Mucosa of descending colon (tissue), 3 donors: Measurements from ENCODE around the gene UIMC1. TPM values are rescaled to one million over a fixed set of nuclear protein-coding genes. Genes with fewer than 3 reads are reported as not detected.

Source experiments
- ATAC-seq: fragments of 200-7000 bp; cut with Tn5 transposase; one replicate; pipeline ENCODE4 v1.9.1; 2020; ENCODE audit warnings: mild to moderate bottlenecking, moderate library complexity
- DNase-seq, 3 donors: peaks; one replicate each; pipeline ENCODE4 v3.0.0-alpha.2; 2020
- H3K36me3 ChIP-seq: fragments of 200-600 bp; one replicate; pipeline ENCODE4 v1.8.0; 2021; ENCODE audit warnings: low read depth, mild to moderate bottlenecking
- H3K4me1 ChIP-seq: fragments of 200-600 bp; one replicate; pipeline ENCODE4 v1.8.0; 2021; ENCODE audit warnings: low read depth, mild to moderate bottlenecking
- H3K4me3 ChIP-seq: fragments of 200-600 bp; one replicate; pipeline ENCODE4 v1.8.0; 2021; ENCODE audit warnings: mild to moderate bottlenecking
- H3K9me3 ChIP-seq: fragments of 200-600 bp; one replicate; pipeline ENCODE4 v1.8.0; 2021; ENCODE audit warnings: mild to moderate bottlenecking
- CTCF ChIP-seq: fragments of 200-600 bp; IDR thresholded peaks from one replicate; pipeline ENCODE4 v1.8.0; 2022; ENCODE audit warnings: antibody characterized with exemption, mild to moderate bottlenecking
- intact Hi-C, 2 donors: fragments of 100-400 bp; cut with DNase I in 1 of 2; cut with micrococcal nuclease in 1 of 2; formaldehyde crosslinking; loops; one replicate each; pipeline versions ENCODE4 v1.11.0 to v1.11.1; 2022; cut with DNase I, micrococcal nuclease
- total RNA-seq, 3 donors: library from RNA; stranded (reverse); fragmentation: NEBNext Ultra II Directional in 2 of 3; extraction: Animal tissue kit (Norgen Biotek cat#: 25700) in 2 of 3; gene quantifications; one replicate each; pipeline versions ENCODE4 v1.2.1 to v1.2.4, GENCODE V29; 2021 to 2023
- donor health status: DM: no; HTN: no; CAD: no; lungs with moderate emphysema.
- donor health status: DM: no; HTN: no; CAD: no.
- donor health status: DM: no; HTN: yes; CAD: no.

The UIMC1 gene
- total RNA-seq, 3 donors from 2014 or later: 30.7 to 57.8 (median 33.3) TPM

GRCh38 chr5:176877793-176878331 is 128.7 kb downstream of the UIMC1 start:
- no peaks in the 10 kb centered on the region for H3K4me1 ChIP-seq
- intact Hi-C loops: no loop called here
- DNase-seq (no peak), ATAC-seq (no peak)
- no peak overlapping the region for H3K4me3 ChIP-seq
- no peaks in the 10 kb centered on the region for H3K36me3 ChIP-seq
- no peaks in the 10 kb centered on the region for H3K9me3 ChIP-seq
- TF ChIP-seq CTCF: no peak

- Histone ChIP-seq H3K4me3 (no peak overlapping the region), H3K36me3 (no peaks in the 10 kb centered on the region), H3K4me1 (no peaks in the 10 kb centered on the region), H3K9me3 (no peaks in the 10 kb centered on the region)
- DNase-seq (no peak), ATAC-seq (no peak)
- intact Hi-C loops: no loop called here
- TF ChIP-seq CTCF: no peak
Observed at GRCh38 chr5:176876506-176877431, 129.8 kb downstream of the UIMC1 start.

- intact Hi-C loops: no loop called here
- DNase-seq (no peak), ATAC-seq (no peak)
- no peaks in the 10 kb centered on the region for H3K4me1 ChIP-seq
- H3K9me3 ChIP-seq: no peaks in the 10 kb centered on the region
- no peak for TF ChIP-seq CTCF
- no peaks in the 10 kb centered on the region for H3K36me3 ChIP-seq
- H3K4me3 ChIP-seq: no peak overlapping the region
Observed at GRCh38 chr5:176875783-176876505, 130.6 kb downstream of the UIMC1 start.

- ATAC-seq: no peak
- no peaks in the 10 kb centered on the region for H3K4me1 ChIP-seq
- intact Hi-C loops: no loop called here
- no peak overlapping the region for H3K4me3 ChIP-seq
- no peak for DNase-seq
- no peak for TF ChIP-seq CTCF
- H3K9me3 ChIP-seq: no peaks in the 10 kb centered on the region
- H3K36me3 ChIP-seq: no peaks in the 10 kb centered on the region
Observed at GRCh38 chr5:176875014-176875550, 131.5 kb downstream of the UIMC1 start.

- Histone ChIP-seq H3K4me3 (no peak overlapping the region), H3K36me3 (no peaks in the 10 kb centered on the region), H3K9me3 (no peaks in the 10 kb centered on the region), H3K4me1 (no peaks in the 10 kb centered on the region)
- ATAC-seq (no peak), DNase-seq (no peak)
- no peak for TF ChIP-seq CTCF
- intact Hi-C loops: no loop called here
Observed at GRCh38 chr5:176874198-176874780, 132.3 kb downstream of the UIMC1 start.
